ENCODE data around the gene BRF1. TPM values are rescaled to one million over a fixed set of nuclear protein-coding genes. Genes with fewer than 3 reads are reported as not detected.

BRF1 gene
- total RNA-seq, 1 experiment from 2014 or later, result 41.2 TPM

GRCh38 chr14:105281371-105282097 lies 19.3 kb downstream of the BRF1 start (continued):
- TF ChIP-seq, protein P1, sequence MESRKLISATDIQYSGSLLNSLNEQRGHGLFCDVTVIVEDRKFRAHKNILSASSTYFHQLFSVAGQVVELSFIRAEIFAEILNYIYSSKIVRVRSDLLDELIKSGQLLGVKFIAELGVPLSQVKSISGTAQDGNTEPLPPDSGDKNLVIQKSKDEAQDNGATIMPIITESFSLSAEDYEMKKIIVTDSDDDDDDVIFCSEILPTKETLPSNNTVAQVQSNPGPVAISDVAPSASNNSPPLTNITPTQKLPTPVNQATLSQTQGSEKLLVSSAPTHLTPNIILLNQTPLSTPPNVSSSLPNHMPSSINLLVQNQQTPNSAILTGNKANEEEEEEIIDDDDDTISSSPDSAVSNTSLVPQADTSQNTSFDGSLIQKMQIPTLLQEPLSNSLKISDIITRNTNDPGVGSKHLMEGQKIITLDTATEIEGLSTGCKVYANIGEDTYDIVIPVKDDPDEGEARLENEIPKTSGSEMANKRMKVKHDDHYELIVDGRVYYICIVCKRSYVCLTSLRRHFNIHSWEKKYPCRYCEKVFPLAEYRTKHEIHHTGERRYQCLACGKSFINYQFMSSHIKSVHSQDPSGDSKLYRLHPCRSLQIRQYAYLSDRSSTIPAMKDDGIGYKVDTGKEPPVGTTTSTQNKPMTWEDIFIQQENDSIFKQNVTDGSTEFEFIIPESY (IDR thresholded peaks at IDR 0.05; ENCODE audit: extremely low read depth, insufficient replicate concordance, low read length), result no peak
- TF ChIP-seq JUND (IDR thresholded peaks at IDR 0.05), result no peak
- no peak for TF ChIP-seq CBX3 (IDR thresholded peaks at IDR 0.05; ENCODE audit: low read depth)

DNA sequence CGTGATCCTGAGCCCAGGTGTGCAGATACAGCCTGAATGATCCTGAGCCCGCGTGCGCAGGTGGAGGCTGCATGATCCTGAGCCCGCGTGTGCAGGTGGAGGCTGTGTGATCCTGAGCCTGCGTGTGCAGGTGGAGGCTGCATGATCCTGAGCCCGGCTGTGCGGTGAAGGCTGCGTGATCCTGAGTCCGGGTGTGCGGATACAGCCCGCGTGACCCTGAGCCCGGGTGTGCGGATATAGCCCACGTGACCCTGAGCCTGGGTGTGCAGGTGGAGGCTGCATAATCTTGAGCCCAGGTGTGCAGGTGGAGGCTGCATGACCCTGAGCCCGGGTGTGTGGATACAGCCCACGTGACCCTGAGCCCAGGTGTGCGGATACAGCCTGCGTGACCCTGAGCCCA lies 20.3 kb downstream of the BRF1 start:
- Histone ChIP-seq H3K36me3 (ENCODE audit: control insufficient read depth in 1 of 2, insufficient read depth in 2 of 2, low read length in 2 of 2) (peaks cover 0 to under 1% of the 10 kb centered on the region in 2 experiments; a peak in 1 of 4 replicates), H3K27ac (ENCODE audit: low read depth, low read length) (no peak overlapping the region), H3K27me3 (ENCODE audit: insufficient read depth, low read length) (no peaks in the 10 kb centered on the region), H4K20me1 (ENCODE audit: insufficient read depth) (no peaks in the 10 kb centered on the region), H3K4me2 (ENCODE audit: low read length) (no peak overlapping the region), H3K79me2 (ENCODE audit: insufficient read depth, low read length) (peaks cover 61% of the 10 kb centered on the region), H3K9me2 (ENCODE audit: insufficient read depth) (no peaks in the 10 kb centered on the region), H3K9ac (ENCODE audit: low read length) (no peak overlapping the region), H3K4me1 (ENCODE audit: control insufficient read depth in 1 of 2, insufficient read depth in 2 of 2, low read length in 2 of 2) (no peaks in the 10 kb centered on the region), H3K9me3 (ENCODE audit: control insufficient read depth in 1 of 2, insufficient read depth in 1 of 2, low read depth in 1 of 2, low read length in 2 of 2) (no peaks in the 10 kb centered on the region), H3K4me3 (replicated peaks in 1 of 2; ENCODE audit: low read depth in 1 of 2, low read length in 2 of 2) (no peak overlapping the region), H2AFZ (ENCODE audit: low read depth, low read length, poor library complexity, severe bottlenecking) (no peak overlapping the region)
- ChIA-PET CTCF (no interaction called here), RAD21 (ENCODE audit: low non-redundant PET in 1 of 2, low total read pairs in 2 of 2, uncharacterized antibody in 2 of 2, unreplicated experiment in 2 of 2) (no interaction called here), POLR2A (no interaction called here)
- BruUV-seq (replicated peaks), result no TSS peak
- no peak for TF ChIP-seq YY1 (IDR thresholded peaks at IDR 0.05; ENCODE audit: extremely low read depth, insufficient replicate concordance, low read depth, low read length)
- TF ChIP-seq, protein P2, sequence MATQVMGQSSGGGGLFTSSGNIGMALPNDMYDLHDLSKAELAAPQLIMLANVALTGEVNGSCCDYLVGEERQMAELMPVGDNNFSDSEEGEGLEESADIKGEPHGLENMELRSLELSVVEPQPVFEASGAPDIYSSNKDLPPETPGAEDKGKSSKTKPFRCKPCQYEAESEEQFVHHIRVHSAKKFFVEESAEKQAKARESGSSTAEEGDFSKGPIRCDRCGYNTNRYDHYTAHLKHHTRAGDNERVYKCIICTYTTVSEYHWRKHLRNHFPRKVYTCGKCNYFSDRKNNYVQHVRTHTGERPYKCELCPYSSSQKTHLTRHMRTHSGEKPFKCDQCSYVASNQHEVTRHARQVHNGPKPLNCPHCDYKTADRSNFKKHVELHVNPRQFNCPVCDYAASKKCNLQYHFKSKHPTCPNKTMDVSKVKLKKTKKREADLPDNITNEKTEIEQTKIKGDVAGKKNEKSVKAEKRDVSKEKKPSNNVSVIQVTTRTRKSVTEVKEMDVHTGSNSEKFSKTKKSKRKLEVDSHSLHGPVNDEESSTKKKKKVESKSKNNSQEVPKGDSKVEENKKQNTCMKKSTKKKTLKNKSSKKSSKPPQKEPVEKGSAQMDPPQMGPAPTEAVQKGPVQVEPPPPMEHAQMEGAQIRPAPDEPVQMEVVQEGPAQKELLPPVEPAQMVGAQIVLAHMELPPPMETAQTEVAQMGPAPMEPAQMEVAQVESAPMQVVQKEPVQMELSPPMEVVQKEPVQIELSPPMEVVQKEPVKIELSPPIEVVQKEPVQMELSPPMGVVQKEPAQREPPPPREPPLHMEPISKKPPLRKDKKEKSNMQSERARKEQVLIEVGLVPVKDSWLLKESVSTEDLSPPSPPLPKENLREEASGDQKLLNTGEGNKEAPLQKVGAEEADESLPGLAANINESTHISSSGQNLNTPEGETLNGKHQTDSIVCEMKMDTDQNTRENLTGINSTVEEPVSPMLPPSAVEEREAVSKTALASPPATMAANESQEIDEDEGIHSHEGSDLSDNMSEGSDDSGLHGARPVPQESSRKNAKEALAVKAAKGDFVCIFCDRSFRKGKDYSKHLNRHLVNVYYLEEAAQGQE (IDR thresholded peaks at IDR 0.05; ENCODE audit: low read depth), result no peak
- no peak for TF ChIP-seq ELF1 (IDR thresholded peaks at IDR 0.05; ENCODE audit: borderline replicate concordance, low read depth)
- TF ChIP-seq, protein P1 (IDR thresholded peaks at IDR 0.05; ENCODE audit: extremely low read depth, insufficient replicate concordance, low read length), result no peak
- TF ChIP-seq SP1 (IDR thresholded peaks at IDR 0.05; ENCODE audit: low read depth), result no peak
- no peak for TF ChIP-seq ZNF274 (IDR thresholded peaks at IDR 0.05; ENCODE audit: low read depth, low read length)
- DNase-seq (ENCODE audit: low read depth, low spot score), result no peak
- ATAC-seq, result no peak
- intact Hi-C loops (cut with micrococcal nuclease), result no loop called here

Data from HCT116 (cell line).